GM12892 (cell line): Measurements from ENCODE around the gene KRTAP5-4.

ENCODE experiments used
- POLR2A ChIP-seq: IDR thresholded peaks from 2 replicates; pipeline ENCODE4 v1.6.1; 2011; ENCODE audit warnings: low read depth, low read length, control low read depth
- POLR2AphosphoS5 ChIP-seq: IDR thresholded peaks from 2 replicates; pipeline ENCODE4 v1.6.1; 2011; ENCODE audit warnings: low read depth, low read length, control low read depth
- TAF1 ChIP-seq: IDR thresholded peaks from 2 replicates; pipeline ENCODE4 v1.6.1; 2011; ENCODE audit warnings: low read depth, mild to moderate bottlenecking, control low read depth, low read length, borderline replicate concordance

DNA sequence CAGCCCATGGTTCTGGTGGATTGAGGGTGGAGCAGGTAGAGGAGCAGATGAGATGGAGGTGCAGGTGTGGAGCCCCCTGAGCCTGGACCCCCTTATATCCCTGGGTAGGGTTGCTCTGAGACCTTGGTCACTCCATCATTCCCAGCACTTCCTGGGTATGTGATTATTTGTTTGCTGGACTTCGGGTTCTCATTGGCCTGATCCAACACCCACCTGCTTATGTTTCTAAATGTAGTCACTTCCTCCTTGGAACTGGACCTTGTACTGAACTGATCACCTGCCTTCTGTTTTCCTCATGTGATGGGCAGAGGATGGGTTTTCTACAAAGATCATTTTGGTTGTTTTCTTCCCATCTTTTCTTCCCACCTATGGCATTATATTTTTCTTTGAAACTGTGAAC, at the start of gene KRTAP5-4:
- TF ChIP-seq POLR2A (no peak), TAF1 (no peak), POLR2AphosphoS5 (no peak)
